HEK293 (cell line): ENCODE measurements around the gene SDF2L1.
A peak's percentile ranks its signal among the peaks of the same experiment; 100 is the strongest.

Experiments used
- CTCF ChIA-PET: fragments of 350-600 bp; formaldehyde crosslinking; extraction: SDS; loops from one replicate; lab custom pipeline; 2021; ENCODE audit warnings: antibody characterized with exemption; lab: Yijun Ruan, JAX
- POLR2A ChIA-PET: fragments of 300-600 bp; formaldehyde crosslinking; extraction: SDS; loops from one replicate; lab custom pipeline; 2020; ENCODE audit warnings: antibody characterized with exemption, inconsistent platforms; lab: Yijun Ruan, JAX
- H3K27ac ChIP-seq: fragments of 200-500 bp; sonication (Bioruptor generic); 2 replicates; pipeline ENCODE4 v1.5.1; 2014; ENCODE audit warnings: low read depth, low read length, control low read depth, inconsistent platforms; ENCODE audit errors: extremely low read depth
- H3K36me3 ChIP-seq, 2 experiments: fragments of 200-500 bp in 1 of 2; sonication (Bioruptor generic) in 1 of 2; 1 replicate in 1 of 2; 2 replicates in 1 of 2; pipeline ENCODE4 v1.5.1; 2014 to 2017; ENCODE audit warnings: inconsistent platforms in 2 of 2, low read length in 2 of 2; ENCODE audit not compliant: control insufficient read depth in 2 of 2, insufficient read depth in 1 of 2
- H3K4me1 ChIP-seq: fragments of 200-500 bp; sonication (Bioruptor generic); 2 replicates; pipeline ENCODE4 v1.5.1; 2014; ENCODE audit warnings: mild to moderate bottlenecking, low read length, inconsistent platforms; ENCODE audit not compliant: control insufficient read depth, insufficient read depth
- H3K4me3 ChIP-seq: 2 replicates; pipeline ENCODE4 v1.5.1; 2011; ENCODE audit warnings: low read depth, mild to moderate bottlenecking, control low read depth, low read length, moderate library complexity
- H3K9me3 ChIP-seq: fragments of 200-500 bp; sonication (Bioruptor generic); 2 replicates; pipeline ENCODE4 v1.5.1; 2014; ENCODE audit warnings: low read depth, low read length, inconsistent platforms; ENCODE audit not compliant: control insufficient read depth, insufficient read depth
- BCL11A ChIP-seq: fragments of 450-650 bp; formaldehyde crosslinking; IDR thresholded peaks from 2 replicates; pipeline ENCODE4 v1.5.1; 2016; ENCODE audit warnings: low read depth, missing biosample characterization, missing genetic modification characterization
- FEZF1 ChIP-seq: fragments of 450-650 bp; formaldehyde crosslinking; IDR thresholded peaks from 2 replicates; pipeline ENCODE4 v1.5.1; 2016; ENCODE audit warnings: missing biosample characterization, missing genetic modification characterization
- GFI1B ChIP-seq: fragments of 450-650 bp; formaldehyde crosslinking; IDR thresholded peaks from 2 replicates; pipeline ENCODE4 v1.5.1; 2016; ENCODE audit warnings: missing biosample characterization, missing genetic modification characterization
- HOXA7 ChIP-seq: sonication (generic); formaldehyde crosslinking; IDR thresholded peaks from 2 replicates; pipeline ENCODE4 v1.8.1; 2022; ENCODE audit warnings: missing genetic modification reagents, borderline replicate concordance
- KLF10 ChIP-seq: fragments of 450-650 bp; IDR thresholded peaks from 2 replicates; pipeline ENCODE4 v1.5.1; 2018; ENCODE audit warnings: missing biosample characterization, mild to moderate bottlenecking, missing genetic modification characterization
- SP2 ChIP-seq: fragments of 450-650 bp; formaldehyde crosslinking; IDR thresholded peaks from 2 replicates; pipeline ENCODE4 v1.5.1; 2016; ENCODE audit warnings: missing biosample characterization, missing genetic modification characterization
- SP7 ChIP-seq: fragments of 450-650 bp; formaldehyde crosslinking; IDR thresholded peaks from 2 replicates; pipeline ENCODE4 v1.5.1; 2016; ENCODE audit warnings: missing biosample characterization, missing genetic modification characterization
- YY1 ChIP-seq: fragments of 450-650 bp; formaldehyde crosslinking; IDR thresholded peaks from 2 replicates; pipeline ENCODE4 v1.5.1; 2018; ENCODE audit warnings: missing biosample characterization, missing genetic modification characterization
- ZBTB17 ChIP-seq: fragments of 450-650 bp; formaldehyde crosslinking; IDR thresholded peaks from 2 replicates; pipeline ENCODE4 v1.5.1; 2016; ENCODE audit warnings: missing biosample characterization, missing genetic modification characterization
- ZBTB21 ChIP-seq: fragments of 450-650 bp; formaldehyde crosslinking; IDR thresholded peaks from 2 replicates; pipeline ENCODE4 v1.5.1; 2017; ENCODE audit warnings: missing biosample characterization, missing genetic modification characterization
- ZFP37 ChIP-seq: fragments of 450-650 bp; formaldehyde crosslinking; IDR thresholded peaks from 2 replicates; pipeline ENCODE4 v1.5.1; 2016; ENCODE audit warnings: missing biosample characterization, missing genetic modification characterization
- ZNF302 ChIP-seq: fragments of 450-650 bp; formaldehyde crosslinking; IDR thresholded peaks from 2 replicates; pipeline ENCODE4 v1.5.1; 2016; ENCODE audit warnings: missing biosample characterization, missing genetic modification characterization, low read depth
- ZNF311 ChIP-seq: fragments of 450-650 bp; formaldehyde crosslinking; IDR thresholded peaks from 2 replicates; pipeline ENCODE4 v1.5.1; 2017; ENCODE audit warnings: missing biosample characterization, missing genetic modification characterization, borderline replicate concordance
- ZNF324 ChIP-seq: fragments of 450-650 bp; formaldehyde crosslinking; IDR thresholded peaks from 2 replicates; pipeline ENCODE4 v1.5.1; 2016; ENCODE audit warnings: missing biosample characterization, missing genetic modification characterization
- ZNF37A ChIP-seq: fragments of 450-650 bp; IDR thresholded peaks from 2 replicates; pipeline ENCODE4 v1.5.1; 2018; ENCODE audit warnings: missing biosample characterization, missing genetic modification characterization
- ZNF560 ChIP-seq: fragments of 450-650 bp; formaldehyde crosslinking; IDR thresholded peaks from 2 replicates; pipeline ENCODE4 v1.5.1; 2017; ENCODE audit warnings: missing biosample characterization, missing genetic modification characterization, borderline replicate concordance
- ZNF596 ChIP-seq: fragments of 450-650 bp; IDR thresholded peaks from 2 replicates; pipeline ENCODE4 v1.5.0; 2018; ENCODE audit warnings: missing biosample characterization, mild to moderate bottlenecking, missing genetic modification characterization, moderate library complexity
- ZNF626 ChIP-seq: fragments of 450-650 bp; sonication (Bioruptor Pico); formaldehyde crosslinking; IDR thresholded peaks from 2 replicates; pipeline ENCODE4 v1.5.1; 2018; ENCODE audit warnings: missing biosample characterization, missing genetic modification characterization, inconsistent platforms
- ZNF654 ChIP-seq: fragments of 450-650 bp; formaldehyde crosslinking; IDR thresholded peaks from 2 replicates; pipeline ENCODE4 v1.5.1; 2016; ENCODE audit warnings: low read depth, missing biosample characterization, missing genetic modification characterization
- ZNF76 ChIP-seq: fragments of 450-650 bp; formaldehyde crosslinking; IDR thresholded peaks from 2 replicates; pipeline ENCODE4; 2016; ENCODE audit warnings: low read depth, missing biosample characterization, missing genetic modification characterization, borderline replicate concordance
- ZNF768 ChIP-seq: fragments of 450-650 bp; formaldehyde crosslinking; IDR thresholded peaks from 2 replicates; pipeline ENCODE4 v1.5.1; 2018; ENCODE audit warnings: missing biosample characterization, mild to moderate bottlenecking, missing genetic modification characterization
- ZNF776 ChIP-seq: fragments of 450-650 bp; formaldehyde crosslinking; IDR thresholded peaks from 2 replicates; pipeline ENCODE4 v1.5.0; 2017; ENCODE audit warnings: missing biosample characterization, missing genetic modification characterization, borderline replicate concordance
- ZNF791 ChIP-seq: fragments of 450-650 bp; formaldehyde crosslinking; IDR thresholded peaks from 2 replicates; pipeline ENCODE4 v1.5.1; 2016; ENCODE audit warnings: missing biosample characterization, missing genetic modification characterization
- TF ChIP-seq, protein P1 (sequence below): fragments of 450-650 bp; formaldehyde crosslinking; IDR thresholded peaks from 2 replicates; pipeline ENCODE4; 2016; ENCODE audit warnings: missing biosample characterization, missing genetic modification characterization
- TF ChIP-seq, protein P2 (sequence below): fragments of 450-650 bp; formaldehyde crosslinking; IDR thresholded peaks from 2 replicates; pipeline ENCODE4 v1.5.1; 2017; ENCODE audit warnings: missing biosample characterization, missing genetic modification characterization
- TF ChIP-seq, protein P3 (sequence below): fragments of 450-650 bp; formaldehyde crosslinking; optimal IDR thresholded peaks from 2 replicates; pipeline ENCODE3; 2016; ENCODE audit warnings: missing biosample characterization, mild to moderate bottlenecking, missing genetic modification characterization
- TF ChIP-seq, protein P4 (sequence below): fragments of 450-650 bp; formaldehyde crosslinking; IDR thresholded peaks from 2 replicates; pipeline ENCODE4 v1.5.1; 2016; ENCODE audit warnings: missing biosample characterization, missing genetic modification characterization
- TF ChIP-seq, protein P5 (sequence below): fragments of 450-650 bp; formaldehyde crosslinking; IDR thresholded peaks from 2 replicates; pipeline ENCODE4 v1.5.1; 2016; ENCODE audit warnings: missing biosample characterization, missing genetic modification characterization
- TF ChIP-seq, protein P6 (sequence below): fragments of 450-650 bp; formaldehyde crosslinking; IDR thresholded peaks from 2 replicates; pipeline ENCODE4 v1.5.1; 2016; ENCODE audit warnings: missing biosample characterization, missing genetic modification characterization

SDF2L1 gene, protein sequence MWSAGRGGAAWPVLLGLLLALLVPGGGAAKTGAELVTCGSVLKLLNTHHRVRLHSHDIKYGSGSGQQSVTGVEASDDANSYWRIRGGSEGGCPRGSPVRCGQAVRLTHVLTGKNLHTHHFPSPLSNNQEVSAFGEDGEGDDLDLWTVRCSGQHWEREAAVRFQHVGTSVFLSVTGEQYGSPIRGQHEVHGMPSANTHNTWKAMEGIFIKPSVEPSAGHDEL

DNA sequence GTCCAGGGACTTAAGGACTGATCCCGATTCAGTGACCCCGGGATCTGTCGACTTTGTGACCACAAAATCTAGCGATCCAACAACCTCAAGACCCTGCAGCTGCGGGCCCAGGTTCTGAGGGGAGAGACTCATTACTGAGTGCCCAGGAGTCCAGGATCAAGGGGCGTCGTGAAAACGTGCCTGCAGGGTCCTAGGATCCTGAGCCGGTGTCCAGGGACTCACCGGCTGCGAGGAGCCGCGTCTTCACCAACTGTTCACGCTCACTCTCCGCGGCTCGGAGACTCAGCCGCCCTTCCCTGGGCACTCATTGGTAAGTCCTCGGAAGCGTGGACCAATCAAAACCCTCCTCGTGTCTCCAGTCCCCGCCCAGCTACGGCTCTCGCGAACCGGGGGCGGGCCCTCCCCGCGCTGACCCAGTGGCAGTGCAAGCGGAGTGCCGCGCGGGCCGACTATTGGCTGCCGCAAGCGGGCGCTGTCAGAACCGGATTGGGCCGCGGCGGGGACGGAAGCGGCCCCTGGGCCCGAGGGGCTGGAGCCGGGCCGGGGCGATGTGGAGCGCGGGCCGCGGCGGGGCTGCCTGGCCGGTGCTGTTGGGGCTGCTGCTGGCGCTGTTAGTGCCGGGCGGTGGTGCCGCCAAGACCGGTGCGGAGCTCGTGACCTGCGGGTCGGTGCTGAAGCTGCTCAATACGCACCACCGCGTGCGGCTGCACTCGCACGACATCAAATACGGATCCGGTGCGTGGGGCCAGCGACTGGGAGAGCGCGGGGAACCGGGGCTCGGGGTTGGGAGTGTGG, at the start of gene SDF2L1:
SDF2L1 (plus strand) TSS at position 514 of the 795 bp plus-strand sequence; CDS start at position 549, 35 bp downstream.
- Histone ChIP-seq H3K27ac (peak within 1 kb of the TSS; percentile 6; the same call in 1 of the 2 replicates), H3K9me3 (no peaks in the 10 kb centered on the region), H3K36me3 (peaks cover 0 to 24% of the 10 kb centered on the region in 2 experiments; a peak in 2 of 3 replicates), H3K4me3 (peak within 1 kb of the TSS; percentile 73), H3K4me1 (no peaks in the 10 kb centered on the region)
- CTCF ChIA-PET: interaction anchor here (0.6 to 3.3 kb wide), 16 partner anchors 11 to 706 kb away, joined by 3 to 109 read pairs (median 4); partner anchors contain the start of genes CCDC116 and YDJC
- POLR2A ChIA-PET: interaction anchor here (0.5 to 3.0 kb wide), 13 partner anchors 10 to 782 kb away, joined by 3 to 50 read pairs (median 4); partner anchors contain the start of genes CCDC116, PPIL2 and YDJC
- no peak for TF ChIP-seq ZNF324 (tag by site-specific recombination)
- TF ChIP-seq, protein P1, sequence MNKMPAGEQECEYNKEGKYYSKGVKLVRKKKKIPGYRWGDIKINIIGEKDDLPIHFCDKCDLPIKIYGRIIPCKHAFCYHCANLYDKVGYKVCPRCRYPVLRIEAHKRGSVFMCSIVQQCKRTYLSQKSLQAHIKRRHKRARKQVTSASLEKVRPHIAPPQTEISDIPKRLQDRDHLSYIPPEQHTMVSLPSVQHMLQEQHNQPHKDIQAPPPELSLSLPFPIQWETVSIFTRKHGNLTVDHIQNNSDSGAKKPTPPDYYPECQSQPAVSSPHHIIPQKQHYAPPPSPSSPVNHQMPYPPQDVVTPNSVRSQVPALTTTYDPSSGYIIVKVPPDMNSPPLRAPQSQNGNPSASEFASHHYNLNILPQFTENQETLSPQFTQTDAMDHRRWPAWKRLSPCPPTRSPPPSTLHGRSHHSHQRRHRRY (tag by site-specific recombination): no peak
- peak; percentile 44 for TF ChIP-seq ZBTB17 (tag by site-specific recombination)
- no peak for TF ChIP-seq ZNF654 (tag by site-specific recombination)
- no peak for TF ChIP-seq FEZF1
- TF ChIP-seq ZBTB21 (tag by site-specific recombination): 0 out of 2 replicates have a peak, but pooled peaks have one; percentile 14
- no peak for TF ChIP-seq HOXA7 (CRISPR knock-in tag)
- no peak for TF ChIP-seq GFI1B (tag by site-specific recombination)
- TF ChIP-seq BCL11A: peak; percentile 52; the same call in 1 of the 2 replicates
- peak; percentile 99 for TF ChIP-seq SP2 (tag by site-specific recombination)
- no peak for TF ChIP-seq ZNF626 (tag by site-specific recombination)
- no peak for TF ChIP-seq ZNF560
- TF ChIP-seq ZNF791: no peak
- TF ChIP-seq ZNF596 (tag by site-specific recombination): no peak
- TF ChIP-seq ZFP37 (tag by site-specific recombination): no peak
- no peak for TF ChIP-seq ZNF37A (tag by site-specific recombination)
- no peak for TF ChIP-seq ZNF311 (tag by site-specific recombination)
- TF ChIP-seq YY1 (tag by site-specific recombination): peak; percentile 20; the same call in 1 of the 2 replicates
- TF ChIP-seq ZNF776 (tag by site-specific recombination): no peak
- TF ChIP-seq, protein P2, sequence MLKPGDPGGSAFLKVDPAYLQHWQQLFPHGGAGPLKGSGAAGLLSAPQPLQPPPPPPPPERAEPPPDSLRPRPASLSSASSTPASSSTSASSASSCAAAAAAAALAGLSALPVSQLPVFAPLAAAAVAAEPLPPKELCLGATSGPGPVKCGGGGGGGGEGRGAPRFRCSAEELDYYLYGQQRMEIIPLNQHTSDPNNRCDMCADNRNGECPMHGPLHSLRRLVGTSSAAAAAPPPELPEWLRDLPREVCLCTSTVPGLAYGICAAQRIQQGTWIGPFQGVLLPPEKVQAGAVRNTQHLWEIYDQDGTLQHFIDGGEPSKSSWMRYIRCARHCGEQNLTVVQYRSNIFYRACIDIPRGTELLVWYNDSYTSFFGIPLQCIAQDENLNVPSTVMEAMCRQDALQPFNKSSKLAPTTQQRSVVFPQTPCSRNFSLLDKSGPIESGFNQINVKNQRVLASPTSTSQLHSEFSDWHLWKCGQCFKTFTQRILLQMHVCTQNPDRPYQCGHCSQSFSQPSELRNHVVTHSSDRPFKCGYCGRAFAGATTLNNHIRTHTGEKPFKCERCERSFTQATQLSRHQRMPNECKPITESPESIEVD (tag by site-specific recombination): no peak
- TF ChIP-seq, protein P3, sequence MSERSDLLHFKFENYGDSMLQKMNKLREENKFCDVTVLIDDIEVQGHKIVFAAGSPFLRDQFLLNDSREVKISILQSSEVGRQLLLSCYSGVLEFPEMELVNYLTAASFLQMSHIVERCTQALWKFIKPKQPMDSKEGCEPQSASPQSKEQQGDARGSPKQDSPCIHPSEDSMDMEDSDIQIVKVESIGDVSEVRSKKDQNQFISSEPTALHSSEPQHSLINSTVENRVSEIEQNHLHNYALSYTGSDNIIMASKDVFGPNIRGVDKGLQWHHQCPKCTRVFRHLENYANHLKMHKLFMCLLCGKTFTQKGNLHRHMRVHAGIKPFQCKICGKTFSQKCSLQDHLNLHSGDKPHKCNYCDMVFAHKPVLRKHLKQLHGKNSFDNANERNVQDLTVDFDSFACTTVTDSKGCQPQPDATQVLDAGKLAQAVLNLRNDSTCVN (tag by site-specific recombination): peak; percentile 76
- peak; percentile 25; the same call in 1 of the 2 replicates for TF ChIP-seq KLF10
- TF ChIP-seq ZNF76 (tag by site-specific recombination): 0 out of 2 replicates have a peak, but pooled peaks have one; percentile 23
- TF ChIP-seq SP7 (tag by site-specific recombination): no peak
- TF ChIP-seq, protein P4, sequence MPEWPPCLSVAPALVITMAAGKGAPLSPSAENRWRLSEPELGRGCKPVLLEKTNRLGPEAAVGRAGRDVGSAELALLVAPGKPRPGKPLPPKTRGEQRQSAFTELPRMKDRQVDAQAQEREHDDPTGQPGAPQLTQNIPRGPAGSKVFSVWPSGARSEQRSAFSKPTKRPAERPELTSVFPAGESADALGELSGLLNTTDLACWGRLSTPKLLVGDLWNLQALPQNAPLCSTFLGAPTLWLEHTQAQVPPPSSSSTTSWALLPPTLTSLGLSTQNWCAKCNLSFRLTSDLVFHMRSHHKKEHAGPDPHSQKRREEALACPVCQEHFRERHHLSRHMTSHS (tag by site-specific recombination): no peak
- no peak for TF ChIP-seq ZNF302 (tag by site-specific recombination)
- no peak for TF ChIP-seq ZNF768 (tag by site-specific recombination)
- TF ChIP-seq, protein P5, sequence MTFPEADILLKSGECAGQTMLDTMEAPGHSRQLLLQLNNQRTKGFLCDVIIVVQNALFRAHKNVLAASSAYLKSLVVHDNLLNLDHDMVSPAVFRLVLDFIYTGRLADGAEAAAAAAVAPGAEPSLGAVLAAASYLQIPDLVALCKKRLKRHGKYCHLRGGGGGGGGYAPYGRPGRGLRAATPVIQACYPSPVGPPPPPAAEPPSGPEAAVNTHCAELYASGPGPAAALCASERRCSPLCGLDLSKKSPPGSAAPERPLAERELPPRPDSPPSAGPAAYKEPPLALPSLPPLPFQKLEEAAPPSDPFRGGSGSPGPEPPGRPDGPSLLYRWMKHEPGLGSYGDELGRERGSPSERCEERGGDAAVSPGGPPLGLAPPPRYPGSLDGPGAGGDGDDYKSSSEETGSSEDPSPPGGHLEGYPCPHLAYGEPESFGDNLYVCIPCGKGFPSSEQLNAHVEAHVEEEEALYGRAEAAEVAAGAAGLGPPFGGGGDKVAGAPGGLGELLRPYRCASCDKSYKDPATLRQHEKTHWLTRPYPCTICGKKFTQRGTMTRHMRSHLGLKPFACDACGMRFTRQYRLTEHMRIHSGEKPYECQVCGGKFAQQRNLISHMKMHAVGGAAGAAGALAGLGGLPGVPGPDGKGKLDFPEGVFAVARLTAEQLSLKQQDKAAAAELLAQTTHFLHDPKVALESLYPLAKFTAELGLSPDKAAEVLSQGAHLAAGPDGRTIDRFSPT (tag by site-specific recombination): no peak
- TF ChIP-seq, protein P6, sequence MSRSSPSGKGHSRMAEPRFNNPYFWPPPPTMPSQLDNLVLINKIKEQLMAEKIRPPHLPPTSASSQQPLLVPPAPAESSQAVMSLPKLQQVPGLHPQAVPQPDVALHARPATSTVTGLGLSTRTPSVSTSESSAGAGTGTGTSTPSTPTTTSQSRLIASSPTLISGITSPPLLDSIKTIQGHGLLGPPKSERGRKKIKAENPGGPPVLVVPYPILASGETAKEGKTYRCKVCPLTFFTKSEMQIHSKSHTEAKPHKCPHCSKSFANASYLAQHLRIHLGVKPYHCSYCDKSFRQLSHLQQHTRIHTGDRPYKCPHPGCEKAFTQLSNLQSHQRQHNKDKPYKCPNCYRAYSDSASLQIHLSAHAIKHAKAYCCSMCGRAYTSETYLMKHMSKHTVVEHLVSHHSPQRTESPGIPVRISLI (tag by site-specific recombination): no peak
